Loucy (cell line): ENCODE results near the gene CABYR.

Experiments
- H2AFZ ChIP-seq: fragments of 200-600 bp; sonication (generic); 2 replicates; pipeline ENCODE4 v1.6.0; 2016; ENCODE audit warnings: antibody characterized with exemption, mild to moderate bottlenecking, low read length, moderate library complexity
- H3F3A ChIP-seq: fragments of 200-600 bp; 2 replicates; pipeline ENCODE4 v1.6.0; 2016; ENCODE audit warnings: antibody characterized with exemption, low read depth, mild to moderate bottlenecking
- H3K27me3 ChIP-seq: fragments of 200-600 bp; sonication (generic); 2 replicates; pipeline ENCODE4 v1.6.1; 2014; ENCODE audit warnings: low read length, mild to moderate bottlenecking; ENCODE audit not compliant: insufficient read depth, poor library complexity, severe bottlenecking
- H3K36me3 ChIP-seq: fragments of 200-600 bp; sonication (generic); 2 replicates; pipeline ENCODE4 v1.6.1; 2016; ENCODE audit warnings: low read length; ENCODE audit not compliant: insufficient read depth
- H3K4me1 ChIP-seq: fragments of 200-600 bp; sonication (generic); 2 replicates; pipeline ENCODE4 v1.5.1; 2014; ENCODE audit warnings: low read length, mild to moderate bottlenecking; ENCODE audit not compliant: insufficient read depth, poor library complexity, severe bottlenecking
- H3K4me2 ChIP-seq: fragments of 200-600 bp; sonication (generic); 2 replicates; pipeline ENCODE4 v1.6.0; 2014; ENCODE audit warnings: antibody characterized with exemption, low read length, low read depth, mild to moderate bottlenecking; ENCODE audit not compliant: poor library complexity, severe bottlenecking
- H3K4me3 ChIP-seq: fragments of 200-600 bp; sonication (generic); 2 replicates; pipeline ENCODE4 v1.5.1; 2014; ENCODE audit warnings: low read length, mild to moderate bottlenecking, mixed read lengths; ENCODE audit not compliant: poor library complexity, severe bottlenecking
- H3K79me2 ChIP-seq: fragments of 200-600 bp; sonication (generic); 2 replicates; pipeline ENCODE4 v1.6.1; 2014; ENCODE audit warnings: low read length; ENCODE audit not compliant: insufficient read depth
- H3K9ac ChIP-seq: fragments of 200-600 bp; sonication (generic); 2 replicates; pipeline ENCODE4 v1.6.0; 2014; ENCODE audit warnings: mild to moderate bottlenecking, low read depth, low read length, moderate library complexity; ENCODE audit not compliant: poor library complexity, severe bottlenecking
- H3K9me2 ChIP-seq: fragments of 200-600 bp; sonication (generic); replicated peaks from 2 replicates; pipeline ENCODE4 v1.6.1; 2016; ENCODE audit warnings: low read depth, low read length, mixed read lengths
- H3K9me3 ChIP-seq: fragments of 200-600 bp; sonication (generic); 2 replicates; pipeline ENCODE4 v1.6.1; 2014; ENCODE audit warnings: mild to moderate bottlenecking, antibody characterized with exemption, low read length, low read depth; ENCODE audit not compliant: insufficient read depth
- H4K20me1 ChIP-seq: fragments of 200-600 bp; sonication (generic); 2 replicates; pipeline ENCODE4 v1.6.0; 2014; ENCODE audit warnings: antibody characterized with exemption, low read length, mild to moderate bottlenecking; ENCODE audit not compliant: insufficient read depth, poor library complexity, severe bottlenecking
- EZH2phosphoT487 ChIP-seq: fragments of 200-600 bp; IDR thresholded peaks from 2 replicates; pipeline ENCODE4 v1.6.1; 2018; ENCODE audit warnings: antibody characterized with exemption, mild to moderate bottlenecking, moderate library complexity, borderline replicate concordance
- TF ChIP-seq, protein P1 (sequence below): fragments of 200-600 bp; sonication (generic); conservative IDR thresholded peaks from 2 replicates; pipeline ENCODE4 v1.5.1; 2014; ENCODE audit warnings: mild to moderate bottlenecking, antibody characterized with exemption, low read length

Gene CABYR

GRCh38 chr18:24112464-24112863, 26.4 kb upstream of the CABYR start:
- Histone ChIP-seq H3K9ac (no peak overlapping the region), H3K4me3 (no peak overlapping the region), H3K27me3 (no peaks in the 10 kb centered on the region), H3K4me1 (peaks cover 13% of the 10 kb centered on the region), H4K20me1 (no peaks in the 10 kb centered on the region), H2AFZ (no peak overlapping the region), H3K79me2 (no peaks in the 10 kb centered on the region), H3K9me2 (no peaks in the 10 kb centered on the region), H3K36me3 (peaks cover 7% of the 10 kb centered on the region; the same call in 1 of the 2 replicates), H3K4me2 (no peak overlapping the region), H3F3A (no peaks in the 10 kb centered on the region), H3K9me3 (no peaks in the 10 kb centered on the region)
- TF ChIP-seq EZH2phosphoT487: no peak
- TF ChIP-seq, protein P1, sequence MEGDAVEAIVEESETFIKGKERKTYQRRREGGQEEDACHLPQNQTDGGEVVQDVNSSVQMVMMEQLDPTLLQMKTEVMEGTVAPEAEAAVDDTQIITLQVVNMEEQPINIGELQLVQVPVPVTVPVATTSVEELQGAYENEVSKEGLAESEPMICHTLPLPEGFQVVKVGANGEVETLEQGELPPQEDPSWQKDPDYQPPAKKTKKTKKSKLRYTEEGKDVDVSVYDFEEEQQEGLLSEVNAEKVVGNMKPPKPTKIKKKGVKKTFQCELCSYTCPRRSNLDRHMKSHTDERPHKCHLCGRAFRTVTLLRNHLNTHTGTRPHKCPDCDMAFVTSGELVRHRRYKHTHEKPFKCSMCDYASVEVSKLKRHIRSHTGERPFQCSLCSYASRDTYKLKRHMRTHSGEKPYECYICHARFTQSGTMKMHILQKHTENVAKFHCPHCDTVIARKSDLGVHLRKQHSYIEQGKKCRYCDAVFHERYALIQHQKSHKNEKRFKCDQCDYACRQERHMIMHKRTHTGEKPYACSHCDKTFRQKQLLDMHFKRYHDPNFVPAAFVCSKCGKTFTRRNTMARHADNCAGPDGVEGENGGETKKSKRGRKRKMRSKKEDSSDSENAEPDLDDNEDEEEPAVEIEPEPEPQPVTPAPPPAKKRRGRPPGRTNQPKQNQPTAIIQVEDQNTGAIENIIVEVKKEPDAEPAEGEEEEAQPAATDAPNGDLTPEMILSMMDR: no peak

- Histone ChIP-seq H3F3A (no peaks in the 10 kb centered on the region), H3K9me2 (no peaks in the 10 kb centered on the region), H2AFZ (no peak overlapping the region), H3K4me1 (peaks cover 13% of the 10 kb centered on the region), H3K36me3 (peaks cover 11% of the 10 kb centered on the region; the same call in 1 of the 2 replicates), H3K27me3 (no peaks in the 10 kb centered on the region), H3K9me3 (no peaks in the 10 kb centered on the region), H3K4me2 (no peak overlapping the region), H3K9ac (no peak overlapping the region), H3K4me3 (no peak overlapping the region), H3K79me2 (no peaks in the 10 kb centered on the region), H4K20me1 (no peaks in the 10 kb centered on the region)
- TF ChIP-seq EZH2phosphoT487: no peak
- TF ChIP-seq, protein P1: no peak
Observed at GRCh38 chr18:24112874-24113615, 25.8 kb upstream of the CABYR start.

DNA sequence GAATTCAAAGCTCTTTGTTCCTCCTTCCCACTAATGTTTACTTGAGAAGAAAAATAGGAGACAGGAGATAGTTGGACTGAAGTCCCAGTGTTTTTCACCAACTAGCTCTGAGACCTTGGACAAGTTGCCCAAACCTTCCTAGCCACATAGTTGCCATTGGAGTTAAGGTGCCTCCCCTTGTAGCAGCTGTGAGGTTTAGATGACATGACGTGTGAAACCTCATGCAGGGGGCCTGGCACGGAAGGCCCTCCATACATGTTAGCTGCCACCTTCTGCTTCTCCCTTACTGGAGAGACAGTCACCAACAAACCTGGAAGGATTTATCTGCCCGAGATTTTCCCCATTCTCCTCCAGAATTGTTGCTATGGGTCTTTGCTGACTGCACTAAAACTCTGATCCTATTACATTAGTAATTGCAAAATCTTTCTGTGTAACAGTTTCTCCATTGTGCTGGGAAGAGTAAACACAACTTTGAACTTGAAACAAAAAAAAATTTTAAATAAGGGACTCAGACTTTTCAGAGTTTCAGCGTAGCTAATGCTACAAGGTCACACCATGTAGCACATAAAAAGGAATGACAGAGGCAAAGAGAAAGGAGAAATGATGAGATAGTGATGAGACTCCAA, 23.8 kb upstream of the CABYR start:
- Histone ChIP-seq H3F3A (no peaks in the 10 kb centered on the region), H3K79me2 (no peaks in the 10 kb centered on the region), H3K4me3 (no peak overlapping the region), H3K9ac (no peak overlapping the region), H2AFZ (no peak overlapping the region), H3K36me3 (peaks cover 21% of the 10 kb centered on the region), H3K4me2 (no peak overlapping the region), H3K9me2 (no peaks in the 10 kb centered on the region), H4K20me1 (no peaks in the 10 kb centered on the region), H3K9me3 (no peaks in the 10 kb centered on the region), H3K27me3 (no peaks in the 10 kb centered on the region), H3K4me1 (peaks cover 13% of the 10 kb centered on the region)
- TF ChIP-seq EZH2phosphoT487: no peak
- TF ChIP-seq, protein P1: no peak
